ENCODE results near the gene CUL4A.

The CUL4A gene

DNA sequence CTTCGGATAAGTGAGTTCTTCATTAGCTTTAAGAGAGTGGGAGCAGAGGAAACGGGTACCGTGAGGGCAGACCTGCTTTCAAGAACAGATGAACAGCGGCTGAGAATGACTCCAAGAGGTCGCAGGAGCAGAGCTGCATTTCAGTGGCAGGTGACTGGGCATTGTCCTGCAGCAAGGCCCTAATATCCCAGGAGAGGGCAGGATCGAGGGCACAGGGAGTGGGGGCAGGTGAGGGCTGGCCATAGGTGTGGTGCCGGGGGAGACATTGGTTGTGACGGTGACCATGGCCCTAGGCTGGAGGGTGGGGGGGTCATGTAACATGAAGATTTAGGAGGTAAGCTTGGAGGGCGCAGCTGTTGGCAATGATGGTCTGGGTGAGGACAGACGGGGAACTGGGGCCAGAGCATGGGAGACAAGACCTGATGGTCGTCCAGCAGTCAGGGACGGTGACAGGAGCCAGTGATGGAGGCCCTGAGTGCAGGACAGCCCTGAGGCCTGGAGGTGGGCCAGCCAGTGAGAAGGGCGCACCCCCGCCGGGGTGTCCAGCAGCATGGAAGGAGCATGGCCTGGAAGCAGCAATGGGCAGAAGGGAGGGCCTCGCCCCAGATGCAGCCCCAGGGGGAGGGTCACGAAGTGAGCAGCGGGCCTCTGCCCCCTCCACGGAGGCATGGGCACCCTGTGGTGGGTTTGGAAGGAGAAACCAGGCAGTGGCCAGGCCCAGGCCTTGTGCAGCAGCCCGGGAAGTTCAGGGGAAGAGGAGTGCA is 58.4 kb downstream of the CUL4A start:
- H3K36me3 ChIP-seq (ENCODE audit: insufficient read depth, low read length), result peaks cover 24% of the 10 kb centered on the region; the same call in 1 of the 2 replicates
- no peak overlapping the region for H3K9ac ChIP-seq (ENCODE audit: low read length)
- H3K27me3 ChIP-seq (ENCODE audit: insufficient read depth, low read length), result no peaks in the 10 kb centered on the region
- H3K27ac ChIP-seq (ENCODE audit: low read depth, low read length, poor library complexity, severe bottlenecking), result no peak overlapping the region
- no peak overlapping the region for H3K4me2 ChIP-seq (ENCODE audit: low read length)
- H2AFZ ChIP-seq (ENCODE audit: low read length), result no peak overlapping the region
- H3K9me2 ChIP-seq (ENCODE audit: low read depth, low read length), result no peaks in the 10 kb centered on the region
- H4K20me1 ChIP-seq (ENCODE audit: insufficient read depth, low read length), result no peaks in the 10 kb centered on the region
- H3K9me3 ChIP-seq (ENCODE audit: low read length), result no peaks in the 10 kb centered on the region
- no peaks in the 10 kb centered on the region for H3F3A ChIP-seq (ENCODE audit: insufficient read depth, low read length)
- TF ChIP-seq, protein P1, sequence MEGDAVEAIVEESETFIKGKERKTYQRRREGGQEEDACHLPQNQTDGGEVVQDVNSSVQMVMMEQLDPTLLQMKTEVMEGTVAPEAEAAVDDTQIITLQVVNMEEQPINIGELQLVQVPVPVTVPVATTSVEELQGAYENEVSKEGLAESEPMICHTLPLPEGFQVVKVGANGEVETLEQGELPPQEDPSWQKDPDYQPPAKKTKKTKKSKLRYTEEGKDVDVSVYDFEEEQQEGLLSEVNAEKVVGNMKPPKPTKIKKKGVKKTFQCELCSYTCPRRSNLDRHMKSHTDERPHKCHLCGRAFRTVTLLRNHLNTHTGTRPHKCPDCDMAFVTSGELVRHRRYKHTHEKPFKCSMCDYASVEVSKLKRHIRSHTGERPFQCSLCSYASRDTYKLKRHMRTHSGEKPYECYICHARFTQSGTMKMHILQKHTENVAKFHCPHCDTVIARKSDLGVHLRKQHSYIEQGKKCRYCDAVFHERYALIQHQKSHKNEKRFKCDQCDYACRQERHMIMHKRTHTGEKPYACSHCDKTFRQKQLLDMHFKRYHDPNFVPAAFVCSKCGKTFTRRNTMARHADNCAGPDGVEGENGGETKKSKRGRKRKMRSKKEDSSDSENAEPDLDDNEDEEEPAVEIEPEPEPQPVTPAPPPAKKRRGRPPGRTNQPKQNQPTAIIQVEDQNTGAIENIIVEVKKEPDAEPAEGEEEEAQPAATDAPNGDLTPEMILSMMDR (IDR thresholded peaks at IDR 0.05; ENCODE audit: low read length), result no peak
- no peak for TF ChIP-seq EZH2 (IDR thresholded peaks at IDR 0.05; ENCODE audit: borderline replicate concordance, low read length)
- H3K79me2 ChIP-seq (ENCODE audit: insufficient read depth, low read length), result no peaks in the 10 kb centered on the region
- H3K4me3 ChIP-seq (ENCODE audit: low read depth, low read length, poor library complexity, severe bottlenecking), result no peak overlapping the region
- no peaks in the 10 kb centered on the region for H3K4me1 ChIP-seq (ENCODE audit: insufficient read depth, low read length, severe bottlenecking)

DNA sequence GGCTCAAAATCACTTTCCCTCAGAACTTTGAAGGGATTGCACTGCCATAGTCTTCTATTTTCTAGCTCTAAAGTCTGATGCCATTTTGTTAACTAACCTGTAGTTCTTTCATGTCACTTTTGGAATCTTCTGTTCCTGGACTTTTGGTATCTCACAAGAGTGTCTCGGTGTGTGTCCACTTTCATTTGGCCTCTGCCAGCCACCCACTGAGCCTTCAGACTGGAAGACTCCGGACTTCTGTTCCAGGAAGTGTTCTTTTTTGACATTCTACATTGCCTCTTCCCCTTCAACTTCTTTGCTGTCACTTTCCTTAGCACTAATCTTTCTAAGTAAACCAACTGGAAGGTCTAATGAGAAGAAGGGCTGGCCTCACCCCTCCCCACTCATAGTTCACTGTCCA is 62.6 kb downstream of the CUL4A start:
- Histone ChIP-seq H3K79me2 (ENCODE audit: insufficient read depth, low read length) (no peaks in the 10 kb centered on the region), H3K27ac (ENCODE audit: low read depth, low read length, poor library complexity, severe bottlenecking) (no peak overlapping the region), H3K4me3 (ENCODE audit: low read depth, low read length, poor library complexity, severe bottlenecking) (no peak overlapping the region), H3K4me1 (ENCODE audit: insufficient read depth, low read length, severe bottlenecking) (peaks cover 4% of the 10 kb centered on the region), H2AFZ (ENCODE audit: low read length) (no peak overlapping the region), H4K20me1 (ENCODE audit: insufficient read depth, low read length) (no peaks in the 10 kb centered on the region), H3K9me3 (ENCODE audit: low read length) (no peaks in the 10 kb centered on the region), H3K9me2 (ENCODE audit: low read depth, low read length) (no peaks in the 10 kb centered on the region), H3K4me2 (ENCODE audit: low read length) (no peak overlapping the region), H3K9ac (ENCODE audit: low read length) (no peak overlapping the region), H3K27me3 (ENCODE audit: insufficient read depth, low read length) (no peaks in the 10 kb centered on the region), H3K36me3 (ENCODE audit: insufficient read depth, low read length) (no peaks in the 10 kb centered on the region), H3F3A (ENCODE audit: insufficient read depth, low read length) (no peaks in the 10 kb centered on the region; the same call in 1 of the 2 replicates)
- TF ChIP-seq, protein P1 (IDR thresholded peaks at IDR 0.05; ENCODE audit: low read length), result no peak
- TF ChIP-seq EZH2 (IDR thresholded peaks at IDR 0.05; ENCODE audit: borderline replicate concordance, low read length), result no peak

DNA sequence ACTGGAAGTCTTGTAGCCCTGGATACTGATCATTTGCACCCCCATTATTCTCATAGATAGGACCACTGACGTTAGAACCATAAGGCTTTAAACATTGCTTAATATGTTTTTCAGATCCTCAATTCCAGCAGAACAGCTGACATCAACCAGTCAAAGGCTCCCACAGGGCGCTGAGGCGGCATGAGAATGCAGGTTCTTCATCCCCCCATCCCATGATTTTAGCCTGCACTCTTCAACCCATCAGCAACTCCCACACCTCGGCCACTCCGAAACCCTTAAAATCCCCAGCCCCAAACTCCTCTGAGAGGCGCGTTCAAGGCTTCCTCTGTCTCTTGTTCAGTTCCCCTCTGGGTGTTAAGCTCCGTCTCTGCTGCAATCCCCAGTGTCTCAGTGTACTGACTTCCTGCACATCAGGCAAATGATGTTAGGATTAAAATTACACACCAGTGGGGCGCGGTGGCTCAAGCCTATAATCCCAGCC is 63.3 kb downstream of the CUL4A start:
- TF ChIP-seq, protein P1 (IDR thresholded peaks at IDR 0.05; ENCODE audit: low read length), result no peak
- no peak for TF ChIP-seq EZH2 (IDR thresholded peaks at IDR 0.05; ENCODE audit: borderline replicate concordance, low read length)

More for the DNA sequence above, 63.3 kb downstream of the CUL4A start:
- Histone ChIP-seq H3K4me2 (ENCODE audit: low read length) (no peak overlapping the region), H3K79me2 (ENCODE audit: insufficient read depth, low read length) (no peaks in the 10 kb centered on the region), H3K36me3 (ENCODE audit: insufficient read depth, low read length) (no peaks in the 10 kb centered on the region), H3K9me2 (ENCODE audit: low read depth, low read length) (no peaks in the 10 kb centered on the region), H3K9me3 (ENCODE audit: low read length) (no peaks in the 10 kb centered on the region), H3K4me1 (ENCODE audit: insufficient read depth, low read length, severe bottlenecking) (peaks cover 4% of the 10 kb centered on the region), H3K27ac (ENCODE audit: low read depth, low read length, poor library complexity, severe bottlenecking) (no peak overlapping the region), H3K9ac (ENCODE audit: low read length) (no peak overlapping the region), H3F3A (ENCODE audit: insufficient read depth, low read length) (no peaks in the 10 kb centered on the region; the same call in 1 of the 2 replicates), H4K20me1 (ENCODE audit: insufficient read depth, low read length) (no peaks in the 10 kb centered on the region), H3K4me3 (ENCODE audit: low read depth, low read length, poor library complexity, severe bottlenecking) (no peak overlapping the region), H2AFZ (ENCODE audit: low read length) (no peak overlapping the region), H3K27me3 (ENCODE audit: insufficient read depth, low read length) (no peaks in the 10 kb centered on the region)
